A375 (cell line): ENCODE results near the gene AKAP8. TPM values are rescaled to one million over a fixed set of nuclear protein-coding genes. Genes with fewer than 3 reads are reported as not detected.

Source experiments
- small RNA-seq: library from RNA; depleted of rRNA; stranded (forward); fragments of <200 nt; gene quantifications from one replicate; pipeline ENCODE3, GENCODE V24; 2014
- total RNA-seq: library from RNA; depleted of rRNA; stranded (reverse); fragments of >200 nt; shearing (Covaris generic); gene quantifications from 2 replicates; pipeline ENCODE4 v1.2.3, GENCODE V29; 2014; rRNA removed

The AKAP8 gene
- 41.6 and 44.8 TPM in 2 replicates for total RNA-seq

GRCh38 chr19:15379083-15379998 lies at the start of gene AKAP8:
Gene AKAP8, minus strand, starts transcription at chr19:15379787. Its CDS starts 56 bp downstream, at chr19:15379731.

DNA sequence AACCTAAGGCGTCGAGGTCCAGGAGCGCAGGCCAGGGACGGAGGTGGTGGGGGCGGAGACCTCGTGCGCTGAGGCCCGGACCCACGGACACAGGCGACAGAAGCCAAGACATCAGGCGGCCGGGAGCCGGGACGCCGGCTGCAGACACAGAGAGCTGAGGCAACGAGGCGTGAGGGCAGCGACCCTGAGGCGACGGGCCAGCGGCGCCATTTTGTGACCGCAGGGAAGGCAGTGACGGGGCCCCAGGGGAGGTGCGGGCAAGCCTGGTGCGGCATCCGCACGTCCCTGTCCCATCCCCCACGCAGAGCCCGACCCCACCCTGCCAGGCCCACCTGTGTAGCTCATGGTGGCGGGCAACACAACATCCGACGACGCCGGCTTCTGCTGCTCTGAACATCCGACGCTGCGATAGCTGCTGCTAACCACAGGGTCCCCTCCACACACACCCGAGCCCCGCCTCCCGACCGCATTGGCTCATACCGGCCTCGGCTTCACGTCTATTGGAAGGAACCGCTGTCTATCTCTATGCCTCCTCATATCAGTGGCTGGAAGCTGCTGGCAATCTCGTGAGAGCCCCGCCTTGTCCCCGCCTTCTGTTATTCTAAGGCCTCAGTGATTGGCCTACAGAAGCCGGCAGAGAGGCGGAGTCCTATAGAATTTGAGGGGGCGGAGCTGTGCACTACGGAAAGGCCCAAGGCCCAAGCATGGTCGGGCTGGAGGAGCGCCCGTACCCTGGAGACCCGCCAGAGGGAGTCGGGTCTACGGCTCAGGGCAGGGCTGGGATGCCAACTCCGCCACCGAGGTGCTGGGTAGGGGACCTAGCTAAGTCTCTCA lies 39.2 kb upstream of the AKAP8 start, which contains the start of gene AKAP8L:
AKAP8L (minus strand) TSS at position 410 of the 834 bp plus-strand sequence; CDS start at position 345, 65 bp downstream.

GRCh38 chr19:15332311-15332996 lies 47.1 kb downstream of the AKAP8 start, which contains the start of gene BRD4:
Gene BRD4, minus strand, starts transcription at chr19:15332539. Its CDS starts 59,440 bp downstream, at chr19:15273099.

Small RNA genes within 50 kb of the gene (small RNA-seq; reads per million reads assigned to genes)
- gene AC005776.1 = not detected

Other genes starting within 250 kb of the AKAP8 start
- 4.5 and 6.7 TPM in 2 replicates for gene NOTCH3, start 178.8 kb downstream of the AKAP8 start, total RNA-seq
- 3.1 and 4.6 TPM in 2 replicates for gene EPHX3, start 147.3 kb downstream of the AKAP8 start, total RNA-seq
- gene BRD4, start 47.2 kb downstream of the AKAP8 start, total RNA-seq = 30.0 and 39.5 TPM in 2 replicates
- gene AKAP8L, start 39.2 kb upstream of the AKAP8 start, total RNA-seq = 103 and 106 TPM in 2 replicates
- gene WIZ, start 70.2 kb upstream of the AKAP8 start, total RNA-seq = 30.3 and 34.7 TPM in 2 replicates
- 0.03 TPM in 1 of 2 replicates, not detected in the other for gene RASAL3, start 84.8 kb upstream of the AKAP8 start, total RNA-seq
- gene PGLYRP2, start 99.7 kb upstream of the AKAP8 start, total RNA-seq = not detected in 2 replicates
- gene CYP4F22, start 128.7 kb upstream of the AKAP8 start, total RNA-seq = not detected in 2 replicates
- not detected in 2 replicates for gene CYP4F8, start 235.4 kb upstream of the AKAP8 start, total RNA-seq